Spleen (tissue), 7 donors: Measurements from ENCODE around the gene FOSB.

ENCODE experiments used
- CTCF ChIP-seq, 11 experiments: fragments of 200-600 bp in 7 of 11; fragments of 450-650 bp in 4 of 11; sonication (generic) in 4 of 11; IDR thresholded peaks in 8 of 11; conservative IDR thresholded peaks in 3 of 11; 1 replicate in 7 of 11; 2 replicates in 4 of 11; pipeline versions ENCODE4 v1.4.0 to v1.8.0; 2016 to 2021; ENCODE audit warnings: antibody characterized with exemption in 11 of 11, inconsistent platforms in 4 of 11, mild to moderate bottlenecking in 1 of 11
- POLR2A ChIP-seq, 3 donors: fragments of 450-650 bp; IDR thresholded peaks; one replicate each; pipeline ENCODE4 v1.5.1; 2017; ENCODE audit warnings: antibody characterized with exemption in 3 of 3, mild to moderate bottlenecking in 1 of 3
- donor health status: DM: no; HTN: no; CAD: no; lungs with moderate emphysema.
- donor health status: DM: no; HTN: no; CAD: no.
- donor health status: DM: no; HTN: no; CAD: no.

GRCh38 chr19:45446944-45447343 is 20.9 kb upstream of the FOSB start:
- TF ChIP-seq POLR2A (IDR thresholded peaks at IDR 0.05), result no peak
- TF ChIP-seq CTCF (IDR thresholded peaks at IDR 0.05 in 8 of 11, conservative IDR thresholded peaks at IDR 0.05 in 3 of 11), result no peak
